Measurements from ENCODE around the gene NEU3. TPM values are rescaled to one million over a fixed set of nuclear protein-coding genes. Genes with fewer than 3 reads are reported as not detected.

Gene NEU3
- total and polyA plus RNA-seq, 2 of the 4 experiments (the other 2 are of a cell fraction) = 5.5 to 10.6 TPM

GRCh38 chr11:75011872-75012271, 23.1 kb downstream of the NEU3 start:
- TF ChIP-seq RCOR1 (IDR thresholded peaks at IDR 0.05; ENCODE audit: insufficient replicate concordance, low read length) (no peak), CHD1 (IDR thresholded peaks at IDR 0.05; ENCODE audit: low read depth, low read length) (no peak), BHLHE40 (IDR thresholded peaks at IDR 0.05; ENCODE audit: low read depth, low read length) (no peak), RFX5 (IDR thresholded peaks at IDR 0.05; ENCODE audit: low read depth, low read length) (no peak), SMC3 (IDR thresholded peaks at IDR 0.05; ENCODE audit: low read depth, low read length) (no peak)
- 93% methylated on average over 2 of the region's 6 CpGs; no CpG with 5 or more reads in 1 of the 2 experiments for WGBS, 2 experiments (ENCODE audit: extremely low coverage in 2 of 2, insufficient read length in 1 of 2)
- Histone ChIP-seq H3K4ac (ENCODE audit: low read depth, low read length) (no peak overlapping the region), H3K36me3 (ENCODE audit: control insufficient read depth, insufficient read depth, low read length) (no peaks in the 10 kb centered on the region; the same call in 1 of the 2 replicates), H4K5ac (ENCODE audit: low read depth, low read length) (no peak overlapping the region), H3K23ac (ENCODE audit: low read depth, low read length) (no peak overlapping the region), H2AFZ (replicated peaks; ENCODE audit: low read length, poor library complexity) (no peak overlapping the region), H3K18ac (ENCODE audit: low read depth, low read length) (no peak overlapping the region), H3K79me1 (ENCODE audit: low read depth in 1 of 2, low read length in 2 of 2) (no peaks in the 10 kb centered on the region), H2BK5ac (ENCODE audit: low read depth, low read length, poor library complexity, severe bottlenecking) (no peak overlapping the region), H3K9ac (ENCODE audit: low read depth, low read length) (no peak overlapping the region), H3K4me1 (ENCODE audit: control insufficient read depth, insufficient read depth, low read length) (peaks cover 11% of the 10 kb centered on the region), H3K56ac (ENCODE audit: extremely low read depth, insufficient read depth, low read length) (no peak overlapping the region), H3K4me2 (ENCODE audit: low read depth, low read length) (no peak overlapping the region), H3K14ac (replicated peaks; ENCODE audit: low read depth, low read length) (no peak overlapping the region), H3K9me3 (ENCODE audit: control insufficient read depth, insufficient read depth, low read length) (no peaks in the 10 kb centered on the region), H2BK20ac (ENCODE audit: low read depth, low read length) (no peak overlapping the region), H4K20me1 (ENCODE audit: insufficient read depth, low read length) (peaks cover 4% of the 10 kb centered on the region; the same call in 1 of the 2 replicates), H3K27me3 (ENCODE audit: control insufficient read depth, insufficient read depth, low read length) (no peaks in the 10 kb centered on the region), H2BK15ac (ENCODE audit: low read depth, low read length) (no peak overlapping the region), H3K27ac (ENCODE audit: insufficient read depth, low read length) (no peak overlapping the region), H2AK5ac (ENCODE audit: low read depth, low read length) (no peak overlapping the region), H3K4me3 (ENCODE audit: insufficient read depth, low read depth, low read length) (no peak overlapping the region), H4K91ac (ENCODE audit: insufficient read depth, low read depth, low read length) (no peak overlapping the region), H2AK9ac (replicated peaks; ENCODE audit: low read depth, low read length, poor library complexity) (no peak overlapping the region), H2BK120ac (ENCODE audit: low read depth, low read length) (no peak overlapping the region), H4K8ac (ENCODE audit: low read depth in 2 of 2, low read length in 2 of 2) (no peak overlapping the region), H3K9me1 (ENCODE audit: insufficient read depth, low read length) (peaks cover 18% of the 10 kb centered on the region)
- ChIA-PET POLR2A (ENCODE audit: unreplicated experiment) (no interaction called here), CTCF (interaction anchor here (1.0 kb wide), 1 partner anchor 16 kb away, joined by 3 read pairs; no protein-coding TSS in a partner anchor)
- no peak for DNase-seq
- in situ Hi-C loops (cut with MboI; ENCODE audit: low sequenced_read_pairs) = no loop called here
- BruUV-seq (replicated peaks) = no TSS peak
- dilution Hi-C loops (cut with HindIII; ENCODE audit: low sequenced_read_pairs, unreplicated experiment) = no loop called here
- intact Hi-C loops (cut with micrococcal nuclease) = no loop called here
- ATAC-seq (ENCODE audit: low read depth) = no peak
